NCI-H510A (cell line): ENCODE data around the gene SAXO2.
"Not testable (repeated sequence)": the region's sequence is repeated elsewhere in the genome, so short reads cannot be mapped to it uniquely, and the experiment has no call there.

Experiments used
- DNase-seq: peaks from one replicate; lab custom pipeline; 2025; lab: John Stamatoyannopoulos, UW

Gene SAXO2, protein sequence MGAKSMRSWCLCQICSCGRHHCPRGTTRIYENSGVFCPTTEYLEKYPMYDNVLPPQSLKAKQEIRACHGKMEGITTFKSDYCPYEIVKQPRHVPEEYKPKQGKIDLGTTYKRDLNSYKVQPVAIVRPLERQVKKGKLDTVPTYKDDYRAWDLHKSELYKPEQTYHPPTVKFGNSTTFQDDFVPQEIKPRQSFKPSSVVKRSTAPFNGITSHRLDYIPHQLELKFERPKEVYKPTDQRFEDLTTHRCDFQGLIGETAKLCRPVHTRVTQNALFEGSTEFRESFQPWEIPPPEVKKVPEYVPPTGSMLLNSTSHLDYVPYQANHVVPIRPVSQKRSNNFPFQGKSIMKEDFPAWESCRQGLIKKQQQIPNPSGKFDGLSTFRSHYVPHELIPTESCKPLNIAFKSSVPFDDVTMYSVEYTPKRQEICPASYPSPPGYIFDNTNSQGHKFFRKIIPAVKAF

GRCh38 chr15:82262422-82263026 is at the start of gene SAXO2, which contains the start of gene EFL1:
Gene SAXO2 (plus strand): TSS chr15:82262818. CDS start chr15:82262880, 62 bp downstream.
Gene EFL1 (minus strand): TSS chr15:82262734. CDS start chr15:82261778, 956 bp downstream.
- peak; percentile 77 for DNase-seq

- DNase-seq: not testable (repeated sequence)
Observed at GRCh38 chr15:82216092-82216491, 46.5 kb upstream of the SAXO2 start.

DNA sequence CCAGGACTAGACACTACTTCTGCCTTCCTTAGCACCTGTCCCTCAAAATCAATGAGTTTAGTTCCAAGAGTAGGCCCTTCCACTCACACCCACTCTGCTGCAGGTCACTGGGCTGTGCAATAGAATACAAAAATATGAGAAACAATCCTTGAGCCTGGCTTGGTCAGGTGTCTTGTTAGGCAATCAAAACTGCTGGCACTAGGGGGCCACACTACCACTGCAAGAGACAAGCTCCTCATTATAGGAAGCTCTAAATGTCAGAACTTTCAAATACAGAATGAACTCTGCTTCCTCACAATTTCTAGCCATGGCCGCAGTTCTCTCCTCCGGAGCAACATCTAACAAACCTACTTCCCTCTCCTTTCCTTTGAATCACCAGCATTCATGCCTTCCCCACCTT is 41.1 kb upstream of the SAXO2 start:
- DNase-seq: not testable (repeated sequence)

DNA sequence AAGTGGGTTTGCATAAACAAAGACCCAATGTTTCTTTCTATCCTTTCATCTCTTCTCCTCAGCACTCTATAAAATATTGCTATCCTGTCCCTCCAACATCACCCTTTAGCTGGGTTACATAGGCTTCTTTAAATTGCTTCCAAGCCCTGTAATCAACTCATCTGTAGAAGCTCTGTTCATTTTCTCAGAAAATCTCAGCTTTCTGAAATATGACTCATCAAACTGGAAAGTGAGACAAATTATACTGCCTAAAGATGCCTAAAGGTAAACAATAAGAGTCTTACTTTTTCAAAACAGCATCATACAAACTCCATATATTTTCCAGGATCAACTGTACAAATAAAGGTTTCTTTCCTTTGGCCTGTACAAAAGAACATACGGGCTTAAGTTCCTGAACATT is 33.9 kb upstream of the SAXO2 start:
- DNase-seq: no peak

GRCh38 chr15:82231233-82231632 is 31.4 kb upstream of the SAXO2 start:
- DNase-seq: no peak

GRCh38 chr15:82231842-82232241 is 30.8 kb upstream of the SAXO2 start:
- DNase-seq: no peak

- not testable (repeated sequence) for DNase-seq
Observed at GRCh38 chr15:82237944-82238534, 24.6 kb upstream of the SAXO2 start.

DNA sequence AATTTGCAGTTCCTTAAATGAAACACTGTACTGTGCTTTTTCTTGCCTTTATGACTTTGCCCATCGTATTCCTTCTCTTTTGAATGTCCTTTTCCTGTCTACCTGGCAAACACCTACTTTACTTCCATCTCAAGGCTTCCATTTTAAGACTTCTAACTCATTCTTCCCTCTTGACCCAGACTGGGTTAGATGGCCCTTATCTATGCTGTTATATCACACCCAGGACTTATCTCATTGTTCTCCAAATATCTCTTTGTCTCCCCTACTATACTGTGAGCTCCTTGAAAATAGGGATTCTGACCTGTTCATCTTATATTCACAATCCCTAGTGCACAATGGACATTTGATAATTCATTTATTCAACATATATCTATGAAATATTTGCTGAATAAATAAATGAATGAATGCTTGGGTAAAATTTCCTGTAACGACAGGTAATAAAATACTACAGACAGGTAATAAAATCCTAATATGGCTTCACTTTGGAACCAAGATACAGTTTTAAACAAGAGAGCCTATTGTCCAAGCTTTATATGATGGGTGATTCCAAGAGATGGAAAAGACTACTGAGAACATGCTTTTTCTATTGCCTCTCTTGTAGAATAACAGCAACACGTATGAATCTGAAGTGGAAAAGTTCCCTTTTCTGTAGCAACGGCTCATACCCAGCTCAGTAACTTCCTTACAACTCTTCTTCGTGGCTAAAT is 22.8 kb upstream of the SAXO2 start:
- DNase-seq: no peak

- not testable (repeated sequence) for DNase-seq
Observed at GRCh38 chr15:82241836-82242499, 20.6 kb upstream of the SAXO2 start.

- not testable (repeated sequence) for DNase-seq
Observed at GRCh38 chr15:82243644-82244043, 19.0 kb upstream of the SAXO2 start.

- DNase-seq: not testable (repeated sequence)
Observed at GRCh38 chr15:82245956-82246355, 16.7 kb upstream of the SAXO2 start.

- not testable (repeated sequence) for DNase-seq
Observed at GRCh38 chr15:82248261-82248660, 14.4 kb upstream of the SAXO2 start.

- not testable (repeated sequence) for DNase-seq
Observed at GRCh38 chr15:82261566-82262421, 824 bp upstream of the SAXO2 start.

DNA sequence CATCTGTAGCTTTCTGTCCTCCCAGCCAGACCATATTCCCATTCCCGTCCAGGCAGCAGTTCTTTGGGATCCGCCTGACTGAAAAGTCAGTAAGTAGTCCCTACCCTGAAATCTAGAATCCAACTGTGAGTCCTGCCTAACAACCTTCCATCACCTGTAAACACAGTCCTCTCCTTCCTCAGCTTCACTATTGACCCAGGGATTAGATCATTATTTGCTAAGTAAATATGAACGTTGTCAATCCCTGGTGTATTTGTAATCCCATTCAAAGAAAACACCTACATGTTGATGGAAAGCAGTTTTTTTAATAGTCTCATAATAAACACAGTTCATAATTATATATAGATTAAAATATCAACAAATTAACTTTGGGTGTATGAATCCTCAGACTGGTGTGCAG is 732 bp downstream of the SAXO2 start:
- DNase-seq: peak; percentile 37

DNA sequence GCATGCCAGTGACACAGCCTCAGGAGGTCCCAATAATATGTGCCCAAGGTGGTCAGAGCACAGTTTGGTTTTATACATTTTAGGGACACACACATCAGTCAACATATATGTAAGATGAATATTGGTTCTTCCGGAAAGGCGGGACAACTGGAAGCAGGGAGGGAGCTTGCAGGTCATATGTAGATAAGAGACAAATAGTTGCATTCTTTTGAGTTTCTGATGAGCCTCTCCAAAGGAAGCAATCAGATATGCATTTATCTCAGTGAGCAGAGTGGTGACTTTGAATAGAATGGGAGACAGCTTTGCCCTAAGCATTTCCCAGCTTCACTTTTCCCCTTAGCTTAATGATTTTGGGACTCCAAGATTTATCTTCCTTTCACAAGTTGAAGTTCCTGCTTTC is 4.5 kb downstream of the SAXO2 start:
- not testable (repeated sequence) for DNase-seq

- DNase-seq: not testable (repeated sequence)
Observed at GRCh38 chr15:82268454-82268853, 5.8 kb downstream of the SAXO2 start.

DNA sequence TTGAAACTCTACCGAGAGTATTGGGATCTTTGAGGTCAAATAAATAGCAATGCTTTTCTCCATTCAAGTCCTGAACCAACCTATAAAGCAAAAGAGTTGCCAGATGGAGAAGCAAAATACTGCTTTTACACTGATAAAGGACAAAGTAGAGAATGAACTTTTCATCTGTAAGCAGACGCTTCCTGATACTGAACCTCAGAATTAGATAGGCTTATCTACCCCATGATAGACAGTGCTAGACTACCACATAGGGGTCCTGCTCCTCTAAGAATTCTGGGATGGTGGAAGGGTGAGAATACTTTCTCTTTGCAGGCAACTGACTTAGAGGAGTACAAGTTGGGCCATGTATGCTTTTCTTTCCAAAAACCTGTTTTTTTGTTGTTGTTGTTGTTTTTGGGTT is 9.5 kb downstream of the SAXO2 start:
- no peak for DNase-seq

GRCh38 chr15:82275410-82275809 is 12.8 kb downstream of the SAXO2 start:
- no peak for DNase-seq

DNA sequence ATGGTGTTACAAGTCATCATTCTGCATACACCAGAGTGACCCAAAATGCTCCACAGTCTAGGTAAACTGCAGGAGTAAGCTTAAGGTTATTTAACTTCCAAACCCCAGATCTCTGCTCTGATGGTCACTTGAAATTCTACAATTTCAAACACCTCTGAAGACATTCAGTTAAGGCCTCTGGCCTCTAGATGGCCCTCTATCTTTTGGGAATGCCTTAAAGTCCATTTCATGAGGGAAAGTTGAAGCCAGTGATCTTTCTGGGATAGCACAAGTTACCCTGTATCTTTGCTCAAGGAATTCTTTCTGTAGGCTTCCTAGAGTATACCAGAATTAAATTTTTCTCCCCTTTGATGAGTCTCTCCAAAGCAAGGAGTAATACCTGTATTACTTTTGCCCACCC is 18.7 kb downstream of the SAXO2 start:
- DNase-seq: not testable (repeated sequence)

- DNase-seq: not testable (repeated sequence)
Observed at GRCh38 chr15:82282386-82282785, 19.8 kb downstream of the SAXO2 start.

- DNase-seq: not testable (repeated sequence)
Observed at GRCh38 chr15:82284381-82284780, 21.8 kb downstream of the SAXO2 start.
